Right lobe of liver (tissue), 4 donors: ENCODE results near the gene FOXP1.

Experiments used
- CTCF ChIP-seq, 4 donors: fragments of 200-600 bp in 3 of 4; fragments of 450-650 bp in 1 of 4; IDR thresholded peaks; one replicate each; pipeline versions ENCODE4 v1.5.1 to v1.8.0; 2016 to 2022; ENCODE audit warnings: antibody characterized with exemption in 4 of 4, mild to moderate bottlenecking in 2 of 4
- POLR2A ChIP-seq: fragments of 450-650 bp; IDR thresholded peaks from one replicate; pipeline ENCODE4 v1.6.1; 2017; ENCODE audit warnings: antibody characterized with exemption, mild to moderate bottlenecking
- donor health status: DM: no; HTN: no; CAD: no.
- donor health status: DM: no; HTN: no; CAD: no.
- donor health status: DM: no; HTN: yes; CAD: no.

- TF ChIP-seq CTCF (IDR thresholded peaks at IDR 0.05) (no peak), POLR2A (no peak)
These were observed 517.8 kb downstream of the FOXP1 start for GRCh38 chr3:71065764-71066013.
